Right lobe of liver (tissue), 4 donors: ENCODE measurements around the gene GLRX5.

Source experiments
- CTCF ChIP-seq, 4 donors: fragments of 200-600 bp in 3 of 4; fragments of 450-650 bp in 1 of 4; IDR thresholded peaks; one replicate each; pipeline versions ENCODE4 v1.5.1 to v1.8.0; 2016 to 2022; ENCODE audit warnings: antibody characterized with exemption in 4 of 4, mild to moderate bottlenecking in 2 of 4
- POLR2A ChIP-seq: fragments of 450-650 bp; IDR thresholded peaks from one replicate; pipeline ENCODE4 v1.6.1; 2017; ENCODE audit warnings: antibody characterized with exemption, mild to moderate bottlenecking
- donor health status: DM: no; HTN: no; CAD: no.
- donor health status: DM: no; HTN: no; CAD: no.
- donor health status: DM: no; HTN: yes; CAD: no.

GRCh38 chr14:95513291-95513690 lies 21.6 kb upstream of the GLRX5 start:
- TF ChIP-seq CTCF (IDR thresholded peaks at IDR 0.05), result no peak
- no peak for TF ChIP-seq POLR2A
